GM18519 (cell line): Measurements from ENCODE around the gene HMG20B.
"Not testable (repeated sequence)": the region's sequence is repeated elsewhere in the genome, so short reads cannot be mapped to it uniquely, and the experiment has no call there.

Experiments used
- ATAC-seq: cut with Tn5 transposase; IDR thresholded peaks from one replicate; pipeline ENCODE4 v1.9.1; 2021; ENCODE audit warnings: mild to moderate bottlenecking, moderate library complexity; ENCODE audit not compliant: unreplicated experiment, low FRiP score

Gene HMG20B

GRCh38 chr19:3572855-3573161 is at the start of gene HMG20B:
Gene HMG20B, plus strand, starts transcription at chr19:3572944. Its CDS starts 366 bp downstream, at chr19:3573310.
- no peak for ATAC-seq

- ATAC-seq, result no peak
These were observed 49.2 kb upstream of the HMG20B start for GRCh38 chr19:3523361-3524077.

DNA sequence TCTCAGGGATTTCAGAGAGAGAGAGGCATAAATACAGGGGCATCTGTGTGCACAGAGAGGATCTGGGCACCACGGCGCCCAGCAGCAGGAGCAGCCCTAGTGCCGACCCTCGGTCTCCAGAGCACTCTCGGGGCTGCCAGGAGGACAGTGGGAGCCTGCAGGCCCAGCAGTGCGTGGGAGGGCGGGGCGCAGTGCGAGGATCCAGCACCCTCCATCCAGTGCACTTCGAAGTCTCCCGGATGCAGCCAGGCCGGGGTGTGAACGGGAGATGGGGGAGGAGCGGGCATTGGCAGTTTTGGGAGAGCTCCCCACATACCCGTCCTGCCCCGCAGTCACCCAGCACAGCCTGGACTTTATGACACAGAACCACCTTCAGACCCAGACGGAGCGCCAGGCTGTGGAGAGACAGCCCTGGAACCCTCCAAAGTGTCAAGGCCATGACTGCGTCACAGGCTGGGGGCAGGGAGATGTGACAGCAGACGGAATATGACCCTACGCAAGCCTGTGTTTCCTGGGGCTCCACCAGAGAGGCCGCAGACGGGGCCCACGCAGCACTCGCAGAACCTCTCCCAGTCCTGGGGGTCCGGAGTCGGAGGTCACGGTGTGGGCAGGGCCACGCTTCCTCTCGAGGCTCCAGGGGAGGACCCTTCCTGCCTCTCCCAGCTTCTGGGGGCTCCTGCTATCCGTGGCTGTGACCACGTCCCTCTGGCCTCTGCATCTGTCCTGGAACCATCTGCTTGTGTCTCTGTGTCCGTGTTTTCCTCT is 48.5 kb upstream of the HMG20B start:
- ATAC-seq, result no peak

DNA sequence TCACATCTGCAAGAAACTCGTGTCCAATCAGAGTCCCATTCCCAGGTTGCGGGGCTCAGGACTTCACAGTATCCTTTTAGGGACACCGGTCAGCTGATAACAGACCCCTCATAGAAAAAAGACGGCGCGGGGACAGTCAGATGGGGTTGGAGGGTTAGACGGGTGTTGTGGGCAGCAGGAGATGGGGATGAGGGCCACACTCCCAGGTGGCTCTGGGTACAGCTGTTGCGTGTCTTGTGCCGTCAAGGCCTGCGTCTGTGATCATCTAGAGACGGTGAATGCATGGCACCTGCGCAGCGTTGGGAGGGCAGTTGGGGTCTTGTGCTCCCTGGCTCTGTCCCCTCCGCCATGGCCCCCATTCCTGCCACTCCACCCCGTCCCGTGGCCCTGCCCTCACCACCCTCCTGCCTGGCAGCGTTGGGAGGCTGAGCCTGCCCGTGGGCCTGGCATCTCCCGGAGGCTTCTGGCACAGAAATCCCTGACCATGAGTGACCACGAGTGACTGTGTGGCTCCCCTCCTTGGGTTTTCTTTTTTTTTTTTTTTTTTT is 47.8 kb upstream of the HMG20B start:
- ATAC-seq, result no peak

- ATAC-seq, result no peak
These were observed 46.1 kb upstream of the HMG20B start for GRCh38 chr19:3526507-3527237.

GRCh38 chr19:3527238-3527910 is 45.4 kb upstream of the HMG20B start:
- no peak for ATAC-seq

DNA sequence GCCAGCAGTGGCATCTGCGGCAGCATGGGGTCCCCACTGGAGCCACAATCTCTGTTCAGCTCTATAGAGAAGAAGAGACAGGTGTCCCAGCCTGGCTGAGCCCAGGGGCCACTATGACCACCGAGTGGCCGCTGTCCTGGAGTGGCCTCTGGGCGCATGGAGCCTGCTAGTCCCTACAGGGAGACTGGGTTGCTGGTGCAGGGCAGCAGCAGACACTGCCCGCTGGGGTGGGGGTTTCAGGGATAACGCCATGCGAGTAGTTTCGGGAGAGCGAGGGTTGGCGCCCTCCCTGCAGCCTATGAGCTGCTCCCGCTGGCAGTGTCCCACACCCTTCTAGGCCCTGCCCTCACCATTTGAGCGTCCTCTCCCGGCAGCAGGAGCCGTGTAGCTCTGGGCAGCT is 44.7 kb upstream of the HMG20B start:
- ATAC-seq, result no peak

DNA sequence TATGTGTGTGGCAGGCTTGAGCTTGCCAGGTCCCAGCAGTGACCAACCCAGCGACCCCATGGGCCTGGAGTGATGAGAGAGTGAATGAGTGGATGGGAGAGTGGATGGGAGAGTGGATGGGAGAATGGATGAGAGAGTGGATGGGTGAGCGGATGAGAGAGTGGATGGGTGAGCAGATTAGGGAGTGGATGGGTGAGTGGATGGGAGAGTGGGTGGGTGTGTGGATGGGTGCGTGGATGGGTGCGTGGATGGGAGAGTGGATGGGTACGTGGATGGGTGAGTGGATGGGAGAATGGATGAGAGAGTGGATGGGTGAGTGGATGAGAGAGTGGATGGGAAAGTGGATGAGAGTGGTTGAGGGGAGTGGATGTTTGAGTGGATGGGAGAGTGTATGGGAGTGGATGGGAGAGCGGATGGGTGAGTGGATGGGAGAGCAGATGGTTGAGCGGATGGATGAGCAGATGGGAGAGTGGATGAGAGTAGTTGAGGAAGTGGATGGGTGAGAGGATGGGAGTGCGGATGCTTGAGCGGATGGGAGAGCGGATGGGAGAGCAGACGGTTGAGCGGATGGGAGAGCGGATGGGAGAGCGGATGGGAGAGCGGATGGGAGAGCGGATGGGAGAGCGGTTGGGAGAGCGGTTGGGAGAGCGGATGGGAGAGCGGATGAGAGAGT is 44.1 kb upstream of the HMG20B start:
- ATAC-seq, result no peak

DNA sequence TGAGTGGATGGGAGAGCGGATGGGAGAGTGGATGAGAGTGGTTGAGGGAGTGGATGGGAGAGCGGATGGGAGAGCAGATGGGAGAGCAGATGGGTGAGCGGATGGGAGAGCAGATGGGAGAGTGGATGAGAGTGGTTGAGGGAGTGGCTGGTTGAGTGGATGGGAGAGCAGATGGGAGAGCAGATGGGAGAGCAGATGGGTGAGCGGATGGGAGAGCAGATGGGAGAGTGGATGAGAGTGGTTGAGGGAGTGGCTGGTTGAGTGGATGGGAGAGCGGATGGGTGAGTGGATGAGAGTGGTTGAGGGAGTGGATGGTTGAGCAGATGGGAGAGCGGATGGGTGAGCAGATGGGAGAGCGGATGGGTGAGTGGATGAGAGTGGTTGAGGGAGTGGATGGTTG is 43.4 kb upstream of the HMG20B start:
- not testable (repeated sequence) for ATAC-seq

- no peak for ATAC-seq
These were observed 42.4 kb upstream of the HMG20B start for GRCh38 chr19:3530389-3530788.

- ATAC-seq, result no peak
These were observed 41.0 kb upstream of the HMG20B start for GRCh38 chr19:3531716-3532115.

GRCh38 chr19:3532154-3532786 is 40.5 kb upstream of the HMG20B start:
- no peak for ATAC-seq

- ATAC-seq, result no peak
These were observed 39.7 kb upstream of the HMG20B start for GRCh38 chr19:3533033-3533432.

- ATAC-seq, result no peak
These were observed 39.1 kb upstream of the HMG20B start for GRCh38 chr19:3533563-3534216.

DNA sequence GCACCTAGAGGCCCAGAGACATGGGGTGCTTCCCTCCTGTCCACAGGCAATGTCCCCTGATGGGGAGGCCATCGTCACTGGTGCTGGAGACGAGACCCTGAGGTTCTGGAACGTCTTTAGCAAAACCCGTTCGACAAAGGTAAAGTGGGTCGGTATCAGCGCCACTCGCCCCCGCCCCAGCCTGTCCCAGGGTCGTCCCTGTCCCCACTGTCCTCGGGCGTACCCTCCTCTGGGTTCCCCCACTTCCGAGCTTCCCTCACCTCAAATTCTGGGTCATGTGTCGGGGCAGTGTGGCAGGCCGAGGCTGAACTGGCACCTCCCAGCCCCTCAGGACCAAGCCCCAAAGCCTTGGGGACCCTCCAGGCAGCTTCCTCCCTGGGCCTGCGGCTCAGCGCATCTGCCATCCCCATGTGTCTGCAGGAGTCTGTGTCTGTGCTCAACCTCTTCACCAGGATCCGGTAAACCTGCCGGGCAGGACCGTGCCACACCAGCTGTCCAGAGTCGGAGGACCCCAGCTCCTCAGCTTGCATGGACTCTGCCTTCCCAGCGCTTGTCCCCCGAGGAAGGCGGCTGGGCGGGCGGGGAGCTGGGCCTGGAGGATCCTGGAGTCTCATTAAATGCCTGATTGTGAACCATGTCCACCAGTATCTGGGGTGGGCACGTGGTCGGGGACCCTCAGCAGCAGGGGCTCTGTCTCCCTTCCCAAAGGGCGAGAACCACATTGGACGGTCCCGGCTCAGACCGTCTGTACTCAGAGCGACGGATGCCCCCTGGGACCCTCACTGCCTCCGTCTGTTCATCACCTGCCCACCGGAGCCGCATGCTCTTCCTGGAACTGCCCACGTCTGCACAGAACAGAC is 38.1 kb upstream of the HMG20B start:
- no peak for ATAC-seq

DNA sequence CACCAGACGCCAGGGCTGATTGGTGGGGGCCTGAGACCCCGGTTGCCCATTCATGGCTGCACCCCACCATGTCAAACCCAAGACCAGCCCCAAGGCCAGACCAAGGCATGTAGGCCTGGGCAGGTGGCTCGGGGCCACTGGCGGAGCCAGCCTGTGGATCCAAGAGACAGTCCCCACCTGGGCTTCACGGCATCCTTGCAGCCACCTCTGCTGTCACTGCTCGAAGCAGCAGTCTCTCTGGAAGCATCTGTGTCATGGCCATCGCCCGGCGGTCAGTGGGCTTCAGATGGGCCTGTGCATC is 37.6 kb upstream of the HMG20B start:
- no peak for ATAC-seq

GRCh38 chr19:3535563-3535965 is 37.2 kb upstream of the HMG20B start:
- ATAC-seq, result no peak

DNA sequence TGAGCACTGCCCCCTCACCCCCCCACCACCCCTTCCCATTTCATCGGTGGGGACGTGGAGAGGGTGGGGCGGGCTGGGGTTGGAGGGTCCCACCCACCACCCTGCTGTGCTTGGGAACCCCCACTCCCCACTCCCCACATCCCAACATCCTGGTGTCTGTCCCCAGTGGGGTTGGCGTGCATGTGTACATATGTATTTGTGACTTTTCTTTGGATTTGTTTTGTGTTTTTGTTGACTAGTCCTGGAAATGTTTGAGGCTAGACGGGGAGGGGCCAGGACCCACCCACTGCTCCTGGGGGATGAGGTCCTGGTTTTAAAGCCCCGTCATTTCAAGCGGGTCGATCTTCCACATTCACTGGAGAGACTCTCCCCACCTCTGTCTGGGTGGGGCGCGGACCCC is 36.8 kb upstream of the HMG20B start:
- ATAC-seq, result no peak
